ENCODE data around the gene SPOCK1.

- TF ChIP-seq CTCF (IDR thresholded peaks at IDR 0.05; ENCODE audit: insufficient read depth, low read length): no peak
- no peak for TF ChIP-seq POLR2AphosphoS5 (IDR thresholded peaks at IDR 0.05; ENCODE audit: low read depth)
- no peak for TF ChIP-seq GABPA (IDR thresholded peaks at IDR 0.05; ENCODE audit: low read depth)
- TF ChIP-seq REST (IDR thresholded peaks at IDR 0.05; ENCODE audit: insufficient replicate concordance, low read depth): no peak
Measured at GRCh38 chr5:137281201-137281600, 217.9 kb downstream of the SPOCK1 start.

Data from HL-60 (cell line).